GM20431 (cell line): ENCODE data around the gene TIMM17B.

Experiments used
- in situ Hi-C: fragments of 300-500 bp; cut with MseI, MboI; formaldehyde crosslinking; loops from one replicate; pipeline ENCODE4 v1.15.0; 2020; ENCODE audit warnings: low sequenced_read_pairs; ENCODE audit not compliant: unreplicated experiment

Gene TIMM17B

DNA sequence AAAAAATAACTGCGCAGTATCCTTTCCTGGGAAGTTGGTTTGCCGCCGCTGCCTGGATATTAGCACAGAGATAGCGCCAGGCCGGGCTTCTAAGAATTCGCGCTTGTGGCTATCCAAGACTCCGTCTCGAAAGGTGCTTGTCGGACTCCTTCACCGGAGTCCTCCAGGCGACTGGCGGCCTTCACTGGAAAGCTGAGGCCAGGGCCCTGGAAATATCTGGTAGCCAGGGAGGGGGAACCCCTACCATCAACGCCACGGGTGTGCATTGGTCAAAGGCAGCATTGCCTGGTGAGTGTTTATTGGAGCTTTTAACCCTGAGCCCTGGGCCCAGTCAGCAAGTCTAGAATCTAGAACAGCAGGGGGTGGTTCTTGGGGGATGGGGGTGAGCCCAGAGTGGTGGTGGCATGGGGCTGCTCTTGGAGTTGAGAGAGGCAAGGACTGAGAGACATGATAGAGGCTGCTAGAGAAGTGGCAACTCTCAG is 21.8 kb upstream of the TIMM17B start:
- in situ Hi-C loops, result no loop called here

DNA sequence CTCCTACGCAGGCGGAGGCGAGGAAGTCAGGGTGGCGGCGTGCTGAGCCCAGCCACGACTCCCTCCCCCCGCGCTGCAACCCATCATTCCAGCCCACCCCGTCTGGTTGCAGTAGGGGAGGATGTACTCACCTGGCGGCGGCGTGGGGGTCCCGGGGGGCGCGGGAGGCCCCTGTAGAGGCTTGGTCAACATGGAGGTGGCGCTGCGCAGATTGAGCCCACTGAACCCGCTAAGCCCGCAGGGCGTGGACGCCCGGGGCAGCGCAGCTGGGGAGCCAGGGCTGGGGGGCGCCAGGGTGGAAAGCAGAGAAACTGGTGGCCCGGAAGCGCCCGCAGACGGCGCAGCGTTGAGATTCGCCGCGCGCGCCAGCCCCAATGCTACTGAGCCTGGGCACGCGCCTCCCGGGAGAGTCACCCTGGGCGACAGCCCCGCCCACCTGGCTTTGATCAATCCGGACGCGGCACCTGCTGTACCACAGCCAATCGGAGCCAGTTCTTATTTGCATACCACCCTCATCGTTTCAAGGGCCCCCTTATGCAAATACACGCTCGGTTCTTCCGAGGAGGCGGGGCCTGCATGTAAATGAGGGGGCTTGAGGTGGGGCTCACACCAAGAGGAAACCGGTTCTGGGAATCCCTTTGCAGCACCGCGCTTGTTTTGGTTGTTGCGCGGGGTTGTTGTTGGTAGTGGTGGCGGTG is 21.2 kb upstream of the TIMM17B start, which contains the start of gene PIM2:
TSS of gene PIM2 (minus strand) at position 382 of the 698 bp plus-strand sequence. CDS start at position 192, 190 bp downstream.
- in situ Hi-C loops, result no loop called here

DNA sequence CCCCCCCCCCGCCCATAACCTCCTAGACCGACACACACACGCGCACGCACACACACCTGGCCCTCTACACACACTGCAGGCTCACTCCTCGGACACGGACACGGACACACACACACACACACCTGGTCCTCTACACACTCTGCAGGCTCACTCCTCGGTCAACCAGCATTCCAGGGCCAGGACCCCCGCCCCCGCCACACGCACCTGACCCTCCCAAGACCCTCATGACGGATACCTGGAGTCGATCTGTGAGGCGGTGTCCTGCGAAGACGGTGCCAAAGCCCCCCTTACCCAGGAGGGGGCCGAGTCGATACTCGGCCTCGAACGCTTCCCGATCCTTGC is 20.7 kb upstream of the TIMM17B start:
- in situ Hi-C loops, result no loop called here

DNA sequence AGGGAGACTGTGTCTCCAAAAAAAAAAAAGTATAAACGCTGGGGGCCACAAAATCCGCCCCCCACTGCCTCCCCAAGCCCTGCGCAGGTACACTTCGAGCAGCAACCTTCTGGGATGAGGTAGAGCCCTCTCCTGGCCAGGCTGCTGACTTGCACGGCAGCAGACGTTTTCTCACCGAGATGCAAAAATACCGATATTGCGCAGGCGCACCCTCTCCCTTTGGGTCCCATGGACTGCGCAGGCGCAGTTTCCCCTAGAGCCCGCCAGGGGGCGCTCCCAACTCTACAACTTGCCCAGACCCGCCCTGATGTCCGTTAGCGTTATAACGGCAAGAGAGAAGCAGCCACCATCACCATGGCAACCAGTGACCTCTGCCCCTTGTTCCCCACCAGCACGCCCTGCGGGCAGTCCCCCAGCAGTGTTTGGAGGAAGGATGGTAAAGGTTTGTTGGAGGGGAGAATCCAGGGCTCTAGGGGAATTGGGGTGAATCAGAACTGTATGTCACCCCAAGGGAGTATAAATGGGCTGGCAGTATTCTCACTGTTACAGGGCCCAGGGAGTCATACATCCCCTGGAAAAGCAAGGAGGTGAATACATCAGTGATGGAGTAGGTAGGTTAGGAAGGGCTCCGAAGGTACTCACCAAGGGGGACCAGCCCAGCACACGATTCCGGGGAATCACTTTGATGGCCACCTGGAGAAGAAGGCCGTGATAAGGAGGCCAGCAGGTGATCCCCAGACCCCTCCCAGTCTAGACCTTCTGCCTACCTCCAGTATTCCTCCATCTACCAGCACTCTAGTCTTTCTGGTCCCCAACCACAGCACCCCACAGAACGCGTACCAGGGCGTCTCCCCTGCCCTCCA is 19.8 kb upstream of the TIMM17B start:
- in situ Hi-C loops, result no loop called here

DNA sequence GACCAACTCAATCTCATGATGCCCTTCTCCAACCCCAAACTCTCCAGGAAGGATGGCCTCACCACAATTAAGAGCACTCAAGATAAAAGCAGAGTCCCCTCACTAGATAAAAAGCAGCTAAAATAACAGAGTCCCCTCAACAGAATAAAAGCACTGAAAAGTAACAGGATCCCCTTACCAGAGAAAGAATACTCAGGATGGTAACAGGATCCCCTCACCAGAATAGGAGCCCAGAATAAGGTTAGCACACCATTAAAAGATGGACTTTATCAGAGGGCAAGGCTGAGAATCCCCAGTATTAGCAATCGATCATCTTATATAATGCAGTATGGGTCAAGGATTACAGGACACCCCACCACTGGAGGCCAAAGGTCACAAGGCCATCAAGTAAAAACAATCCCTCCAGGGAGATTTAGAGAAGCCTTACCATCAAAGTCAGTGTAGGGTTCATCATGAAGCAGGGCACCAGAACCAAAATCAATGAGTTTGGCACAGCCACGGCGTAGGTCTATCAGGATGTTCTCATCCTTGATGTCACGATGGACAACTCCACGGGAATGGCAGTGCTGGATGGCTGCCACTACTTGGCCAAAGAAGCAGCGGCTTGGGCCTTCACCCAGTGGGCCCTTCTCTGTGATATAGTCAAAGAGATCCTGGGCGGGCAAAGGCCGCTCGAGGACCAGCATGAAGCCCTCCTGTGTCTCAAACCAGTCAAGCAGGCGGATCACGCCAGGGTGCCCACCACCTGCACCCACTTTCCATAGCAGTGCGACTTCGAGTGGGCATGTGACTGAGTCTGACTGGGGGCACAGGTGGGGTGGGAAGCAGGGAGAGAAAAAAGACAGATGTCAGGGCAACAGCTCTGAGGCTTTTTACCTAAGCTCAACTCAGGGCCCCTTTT is 17.3 kb upstream of the TIMM17B start:
- in situ Hi-C loops, result no loop called here

DNA sequence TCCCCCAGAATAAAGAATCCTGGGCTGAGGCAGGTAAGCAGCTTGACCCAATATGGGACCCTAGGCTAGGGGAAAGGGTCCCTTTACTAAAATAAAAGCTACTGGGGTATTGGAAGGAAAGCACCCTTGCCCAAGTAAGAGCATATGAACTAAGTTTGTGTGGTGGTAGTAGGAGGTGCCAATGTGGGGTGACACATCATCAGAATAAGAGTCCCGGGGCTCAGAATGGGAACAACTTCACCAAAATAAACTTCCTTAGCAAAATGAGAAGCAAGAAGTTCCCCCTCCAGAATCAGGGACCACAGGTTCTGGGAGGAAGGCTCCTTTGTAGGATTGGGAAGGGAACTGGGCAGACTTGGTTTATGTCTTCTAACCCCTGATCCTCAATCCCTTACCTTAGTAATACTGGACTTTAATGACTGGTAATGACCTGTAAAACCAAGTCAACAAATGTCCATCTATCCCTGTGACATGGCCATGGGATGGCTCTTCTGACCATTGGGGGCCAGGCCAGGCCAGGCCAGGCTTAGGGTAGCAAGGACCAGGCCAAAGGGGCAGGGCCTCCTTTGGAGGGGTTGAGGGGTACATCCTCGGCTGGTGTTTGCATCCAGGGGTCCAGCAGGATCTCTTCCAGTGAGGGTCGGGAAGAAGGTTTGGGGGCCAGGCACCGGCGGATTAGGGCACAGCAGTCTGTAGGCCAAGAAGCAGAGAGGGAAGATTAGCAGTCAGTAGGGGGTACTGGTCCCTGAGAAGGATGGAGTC is 16.2 kb upstream of the TIMM17B start:
- in situ Hi-C loops, result no loop called here

DNA sequence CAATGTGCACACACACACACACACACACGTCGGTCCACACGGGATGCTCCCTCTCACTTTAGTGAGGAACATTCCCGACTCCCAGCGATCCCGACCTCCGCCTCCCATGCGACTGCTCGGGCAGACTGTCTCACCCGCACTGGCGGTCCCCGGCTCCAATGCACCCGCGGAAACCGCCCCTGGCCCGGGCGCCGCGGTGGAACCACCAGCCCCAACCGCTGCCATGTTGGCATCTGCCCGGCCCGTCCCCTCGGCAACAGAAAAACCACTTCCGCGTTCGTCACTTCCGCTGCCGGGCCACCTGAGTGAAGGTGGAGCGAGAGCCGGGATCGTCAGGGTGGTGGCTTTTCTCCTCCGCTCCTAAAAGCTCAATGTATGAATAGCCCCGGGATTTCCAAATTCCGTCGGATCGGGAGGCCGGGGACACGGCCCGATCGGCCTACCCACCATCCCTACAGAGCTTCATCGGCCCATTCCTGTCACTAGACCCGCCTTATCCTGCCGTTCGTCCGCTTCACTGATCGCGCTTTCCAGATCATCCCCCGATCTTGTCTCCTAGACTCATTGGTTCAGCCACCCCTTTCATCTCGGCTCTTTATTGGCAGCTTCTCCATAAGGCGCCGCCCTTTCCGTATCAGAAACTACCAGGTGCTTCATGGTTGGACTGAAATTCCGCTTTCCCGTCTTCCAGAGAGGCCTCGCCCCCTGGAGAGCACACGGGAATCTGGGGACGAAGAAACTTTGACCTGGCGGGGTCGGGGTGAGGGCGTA is 14.0 kb upstream of the TIMM17B start, which contains the start of gene SLC35A2:
TSS of gene SLC35A2 (minus strand) at position 235 of the 771 bp plus-strand sequence. CDS start at position 225, 10 bp downstream.
- in situ Hi-C loops, result no loop called here

DNA sequence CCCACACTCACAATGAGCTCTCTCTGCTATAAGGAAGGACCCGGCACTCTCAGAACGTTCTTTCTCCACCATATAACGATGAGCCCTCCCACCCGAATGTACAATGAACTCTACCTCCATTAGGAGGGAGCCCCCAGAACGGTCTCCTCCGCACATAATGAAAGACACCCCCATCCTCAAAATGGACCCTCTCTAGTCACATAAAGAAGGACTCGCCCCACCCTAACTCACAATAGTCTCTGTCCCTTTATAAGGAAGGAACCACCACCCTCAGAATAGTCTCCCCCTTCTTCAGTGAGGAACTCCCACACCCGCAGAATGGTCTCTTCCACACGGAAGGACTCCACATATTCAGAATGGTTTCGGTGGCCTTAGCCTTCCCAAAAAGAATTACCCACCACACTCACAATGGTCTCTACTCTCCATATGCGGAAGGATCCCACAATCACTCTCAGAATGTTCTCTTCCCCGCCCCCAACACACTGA is 13.4 kb upstream of the TIMM17B start:
- in situ Hi-C loops, result no loop called here

DNA sequence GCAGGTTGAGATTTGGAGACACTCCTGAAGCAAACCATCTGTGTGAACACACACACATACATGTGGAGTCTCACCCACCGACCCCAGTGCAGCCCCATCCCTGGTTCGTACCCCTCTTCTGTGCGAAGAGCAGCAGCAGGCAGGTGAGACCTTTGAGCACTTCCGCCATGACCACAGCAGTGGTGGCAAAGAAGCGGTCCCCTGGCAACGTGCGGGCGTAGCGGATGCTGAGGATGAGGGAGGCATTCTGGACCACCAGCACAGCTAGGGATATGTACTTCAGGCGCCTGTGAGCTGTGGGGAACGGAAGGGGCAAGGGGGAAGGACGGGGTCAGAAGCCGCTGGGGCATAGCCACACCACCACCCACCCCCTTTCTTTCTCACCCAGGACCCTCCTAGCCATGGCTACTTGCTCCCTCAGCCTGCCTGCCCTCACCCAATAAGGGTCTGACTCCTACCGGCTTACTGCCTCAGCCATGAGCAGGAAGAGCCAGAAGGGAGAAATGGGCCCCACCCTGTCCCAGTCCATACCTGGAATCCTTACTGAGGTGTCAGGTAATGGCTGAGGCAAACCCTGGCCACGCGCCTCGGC is 12.2 kb upstream of the TIMM17B start:
- in situ Hi-C loops, result no loop called here

DNA sequence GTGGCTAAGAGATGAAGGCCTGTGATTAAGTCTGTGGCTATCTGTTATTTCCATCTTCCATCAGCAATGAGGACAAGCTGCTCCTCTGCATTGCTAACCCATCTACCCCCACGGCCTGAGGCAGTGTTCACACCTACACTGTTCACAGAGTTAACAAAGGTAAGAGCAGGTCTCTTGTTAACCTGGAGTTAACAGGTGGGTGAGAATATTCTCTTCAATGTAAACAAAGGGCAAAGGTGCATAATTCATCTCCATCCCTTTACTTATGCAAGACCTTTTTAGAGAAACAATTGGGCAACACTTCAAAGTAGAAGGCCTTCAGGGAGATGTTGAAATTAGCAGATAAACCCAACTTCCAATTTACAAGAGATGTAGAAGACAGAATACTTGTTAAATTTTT is 11.0 kb upstream of the TIMM17B start:
- in situ Hi-C loops, result no loop called here

DNA sequence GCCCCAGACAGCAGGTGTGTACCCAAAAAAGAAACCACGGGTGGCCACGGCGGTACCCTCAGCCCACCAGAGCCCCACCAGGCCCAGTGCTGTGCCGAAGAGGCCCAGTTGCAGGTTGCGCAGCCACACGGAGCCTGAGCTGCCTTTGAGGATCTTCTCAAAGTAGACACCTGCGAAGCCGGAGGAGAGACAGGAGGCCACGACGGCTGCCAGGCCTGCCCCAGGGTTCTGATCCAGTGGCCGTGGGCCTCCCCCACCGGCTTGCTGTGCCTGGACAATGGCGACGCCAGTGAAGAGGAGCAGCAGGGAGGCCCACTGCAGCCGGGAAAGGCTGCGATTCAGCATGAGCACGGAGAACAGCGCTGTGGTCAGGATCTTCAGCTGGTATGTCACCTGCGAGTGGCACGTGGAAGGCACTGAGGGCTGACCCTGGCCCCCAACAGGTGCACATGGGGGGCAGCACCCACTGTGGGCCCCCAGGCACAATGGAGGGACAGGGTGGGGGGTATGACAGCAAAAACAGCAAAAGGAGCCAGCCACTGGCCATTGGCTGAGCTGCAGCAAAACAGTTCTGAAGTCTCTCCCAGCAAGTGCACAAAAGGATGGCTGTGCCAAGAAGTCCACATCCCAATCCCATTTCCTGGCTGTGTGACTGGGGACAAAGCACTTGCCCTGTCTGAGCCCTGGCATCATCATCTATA is 7.7 kb upstream of the TIMM17B start:
- in situ Hi-C loops, result no loop called here

DNA sequence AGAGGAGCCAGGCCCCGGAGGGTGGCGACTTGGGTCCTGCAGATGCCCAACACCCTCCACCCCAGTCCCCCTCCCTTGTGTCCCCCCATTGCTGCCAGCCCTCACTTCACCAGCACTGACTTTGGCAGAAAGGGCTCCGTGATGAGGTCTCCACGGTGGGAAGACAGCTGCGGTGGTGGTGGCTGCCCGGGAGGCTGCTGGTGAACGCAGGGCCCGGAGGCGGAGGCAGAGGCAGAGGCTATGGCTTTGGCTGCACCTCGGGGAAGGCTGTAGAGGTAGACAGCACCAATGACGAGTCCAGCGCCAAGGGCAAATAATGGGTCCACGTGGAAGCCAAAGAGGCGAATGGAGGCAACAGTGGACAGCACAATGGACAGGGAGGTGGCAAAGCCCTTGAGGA is 7.1 kb upstream of the TIMM17B start:
- in situ Hi-C loops, result no loop called here

DNA sequence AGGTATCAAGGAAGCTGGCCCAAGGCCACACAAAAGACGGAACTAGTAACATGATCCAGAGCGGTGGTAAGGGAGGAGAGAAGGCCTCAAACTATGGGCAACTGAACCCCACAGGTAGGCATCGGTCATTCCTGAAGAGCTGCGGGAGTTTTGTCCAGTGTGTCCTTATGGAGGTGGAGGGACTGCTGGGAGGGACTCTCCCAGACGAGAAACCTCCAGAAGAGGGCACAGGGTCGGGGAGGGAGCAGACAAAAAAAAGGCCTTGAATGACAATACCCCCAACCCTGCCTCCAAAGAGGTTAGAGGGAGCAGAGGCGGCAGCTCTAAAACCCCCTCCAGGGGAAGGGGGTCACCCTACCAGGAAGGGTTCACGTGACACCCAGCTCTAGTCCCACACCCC is 6.6 kb upstream of the TIMM17B start:
- in situ Hi-C loops, result no loop called here

DNA sequence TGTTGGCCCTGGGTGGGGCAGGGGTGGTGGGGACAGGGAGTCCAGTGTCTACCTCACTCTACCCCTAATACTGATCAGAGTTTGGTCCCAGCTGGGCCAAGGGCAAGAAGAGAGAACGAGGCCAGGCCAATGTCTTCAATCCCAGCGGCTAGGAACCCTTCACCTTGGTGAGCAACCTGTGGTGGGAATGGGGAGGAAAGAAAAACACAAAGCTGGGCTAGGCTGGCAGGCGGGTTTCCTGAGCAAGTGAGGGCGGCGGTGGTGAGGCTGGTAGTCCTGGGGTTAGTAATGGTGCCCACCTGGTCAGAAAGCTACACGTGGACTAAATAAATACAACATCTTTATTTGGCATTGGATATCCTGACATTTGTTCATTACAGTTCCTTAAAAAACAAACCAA is 5.7 kb upstream of the TIMM17B start:
- in situ Hi-C loops, result no loop called here

DNA sequence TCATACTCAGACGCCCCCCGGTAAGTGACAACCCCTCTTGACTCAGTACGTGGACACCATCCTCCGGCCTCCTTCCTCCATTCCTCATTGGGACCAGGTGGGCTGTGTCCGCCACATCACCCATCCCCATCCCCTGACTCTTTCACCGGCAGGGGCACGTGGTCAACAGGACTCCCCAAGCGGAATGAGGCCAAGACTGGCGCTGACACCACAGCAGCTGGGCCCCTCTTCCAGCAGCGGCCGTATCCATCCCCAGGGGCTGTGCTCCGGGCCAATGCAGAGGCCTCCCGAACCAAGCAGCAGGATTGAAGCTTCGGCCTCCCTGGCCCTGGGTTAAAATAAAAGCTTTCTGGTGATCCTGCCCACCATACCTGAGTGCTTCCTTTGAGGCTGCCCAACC is 5.2 kb upstream of the TIMM17B start:
- in situ Hi-C loops, result no loop called here

DNA sequence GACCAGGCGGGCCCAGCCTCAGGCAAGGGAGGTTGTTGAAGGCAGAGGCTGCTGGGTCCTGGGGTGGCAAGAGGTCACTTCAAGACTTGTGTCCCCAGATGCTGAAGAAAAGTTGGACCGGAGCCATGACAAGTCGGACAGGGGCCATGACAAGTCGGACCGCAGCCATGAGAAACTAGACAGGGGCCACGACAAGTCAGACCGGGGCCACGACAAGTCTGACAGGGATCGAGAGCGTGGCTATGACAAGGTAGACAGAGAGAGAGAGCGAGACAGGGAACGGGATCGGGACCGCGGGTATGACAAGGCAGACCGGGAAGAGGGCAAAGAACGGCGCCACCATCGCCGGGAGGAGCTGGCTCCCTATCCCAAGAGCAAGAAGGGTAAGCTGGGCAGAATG is 4.6 kb upstream of the TIMM17B start:
- in situ Hi-C loops, result no loop called here

DNA sequence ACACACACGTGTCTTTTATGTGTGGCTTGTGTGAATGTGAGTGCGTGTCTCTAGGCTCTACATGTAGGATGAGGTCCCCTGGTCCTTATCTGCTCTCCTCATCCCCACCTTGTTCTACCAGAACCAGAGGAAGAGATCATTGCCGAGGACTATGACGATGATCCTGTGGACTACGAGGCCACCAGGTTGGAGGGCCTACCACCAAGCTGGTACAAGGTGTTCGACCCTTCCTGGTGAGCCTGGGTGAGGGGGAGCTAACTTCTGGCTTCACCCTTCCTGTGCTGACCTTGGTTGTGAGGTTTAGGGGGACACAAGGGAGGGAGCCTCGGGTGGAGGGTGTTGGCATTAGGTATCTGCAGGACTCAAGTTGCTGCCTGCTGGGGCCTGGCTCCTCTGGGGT is 3.5 kb upstream of the TIMM17B start:
- in situ Hi-C loops, result no loop called here

DNA sequence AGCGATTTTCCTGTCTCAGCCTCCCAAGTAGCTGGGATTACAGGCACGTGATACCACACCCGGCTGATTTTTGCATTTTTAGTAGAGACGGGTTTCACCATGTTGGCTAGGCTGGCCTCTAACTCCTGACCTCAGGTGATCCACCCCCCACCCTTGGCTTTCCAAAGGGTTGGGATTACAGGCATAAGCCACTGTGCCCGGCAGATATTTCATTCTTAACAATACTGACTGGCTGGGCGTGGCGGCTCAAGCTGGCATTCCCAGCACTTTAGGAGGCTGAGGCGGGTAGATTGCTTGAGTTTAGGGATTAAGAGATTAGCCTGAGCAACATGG is 1.5 kb upstream of the TIMM17B start:
- in situ Hi-C loops, result no loop called here
